HL-60/S4 treated with phorbol 12-myristate 13-acetate at 8.2 ng/mL for 4 days and 3 days (cell line): ENCODE measurements around the gene GALNT15.

Experiments used
- in situ Hi-C: fragments of 300-500 bp; cut with MboI; formaldehyde crosslinking; loops from 2 replicates; pipeline ENCODE4 v1.15.0; 2022; ENCODE audit warnings: low sequenced_read_pairs

Gene GALNT15

GRCh38 chr3:16222547-16222946 lies 48.1 kb downstream of the GALNT15 start:
- in situ Hi-C loops, result no loop called here

DNA sequence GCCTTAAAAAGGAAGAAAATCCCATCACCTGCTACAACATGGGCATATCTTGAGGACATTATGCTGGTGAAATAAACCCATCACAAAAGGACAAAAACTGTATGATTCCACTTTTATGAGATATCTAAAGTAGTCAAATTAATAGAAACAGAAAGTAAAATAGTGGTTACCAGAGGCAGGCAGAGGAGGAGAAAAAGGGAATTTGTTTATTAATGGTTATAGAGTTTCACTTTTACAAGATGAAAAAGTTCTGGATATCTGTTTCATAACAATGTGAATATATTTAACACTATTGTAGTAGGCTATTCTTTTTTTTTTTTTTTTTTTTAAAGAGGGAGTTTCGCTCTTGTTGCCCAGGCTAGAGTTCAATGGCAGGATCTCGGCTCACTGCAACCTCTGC lies 49.8 kb downstream of the GALNT15 start:
- in situ Hi-C loops, result no loop called here

- in situ Hi-C loops, result no loop called here
These were observed 53.1 kb downstream of the GALNT15 start for GRCh38 chr3:16227566-16227965.

DNA sequence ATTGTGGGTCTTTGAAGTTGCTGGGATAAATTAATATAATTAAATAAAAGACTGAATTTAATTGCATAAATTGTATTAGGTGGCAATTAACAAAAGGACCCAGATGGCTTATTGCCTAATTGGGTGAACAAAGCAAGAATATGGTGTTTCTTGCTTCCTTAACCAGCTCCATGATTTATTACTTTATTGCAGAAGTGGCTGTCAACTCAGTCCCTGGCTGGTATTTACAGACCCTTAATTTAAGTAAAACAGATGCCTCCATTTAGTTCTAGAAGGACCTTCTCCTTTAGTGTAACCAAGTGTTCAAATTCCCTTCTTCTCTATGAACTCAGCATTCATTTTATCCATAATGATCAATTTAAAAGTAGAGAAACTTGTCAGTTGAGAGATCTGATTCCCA lies 55.2 kb downstream of the GALNT15 start:
- in situ Hi-C loops, result no loop called here

GRCh38 chr3:16231983-16232382 lies 57.5 kb downstream of the GALNT15 start:
- in situ Hi-C loops, result no loop called here

GRCh38 chr3:16233806-16234205 lies 59.3 kb downstream of the GALNT15 start:
- in situ Hi-C loops, result no loop called here

DNA sequence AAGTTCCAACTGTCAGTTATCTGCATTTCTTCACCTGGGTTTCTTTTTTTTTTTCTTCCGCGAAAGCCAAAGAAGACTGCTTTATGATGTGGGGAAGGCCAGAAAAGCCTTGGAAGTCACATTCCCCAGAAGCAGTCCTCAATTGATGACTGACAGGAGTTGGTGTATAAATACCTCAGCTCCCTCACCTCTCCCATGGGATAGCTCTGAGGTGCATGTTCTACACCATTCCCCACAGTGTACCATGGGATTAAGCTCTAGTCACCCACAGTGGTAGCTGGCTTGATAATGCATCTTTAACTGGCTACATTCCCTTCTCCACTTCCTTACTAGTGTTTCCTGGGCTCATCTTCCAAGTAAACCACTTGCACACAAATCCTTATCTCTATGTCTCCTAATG lies 59.8 kb downstream of the GALNT15 start:
- in situ Hi-C loops, result no loop called here

DNA sequence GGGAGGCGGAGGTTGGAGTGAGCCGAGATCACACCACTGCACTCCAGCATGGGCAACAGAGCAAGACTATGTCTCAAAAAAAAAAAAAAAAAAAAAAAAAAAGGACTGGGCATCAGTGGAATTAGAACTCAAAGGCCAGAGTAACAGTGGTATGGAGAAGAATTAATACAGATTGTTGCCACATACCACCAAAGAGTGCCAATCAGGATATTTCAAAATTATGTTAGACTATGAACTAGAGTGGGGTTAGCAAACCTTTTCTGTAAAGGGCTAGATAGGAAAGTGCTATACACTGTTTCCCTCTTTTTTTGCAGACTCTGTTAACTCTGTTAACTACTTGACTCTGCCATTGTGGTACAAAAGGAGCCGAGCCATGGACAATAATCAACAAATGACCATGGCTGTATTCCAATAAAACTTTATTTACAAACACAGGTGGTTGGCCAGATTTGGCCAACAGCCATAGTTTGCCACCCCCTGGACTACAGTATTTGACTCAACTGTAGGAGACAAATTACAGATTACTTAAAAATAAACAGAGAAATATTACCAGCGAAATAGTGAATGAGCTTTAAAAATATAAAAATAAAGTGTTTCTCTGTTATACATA lies 61.7 kb downstream of the GALNT15 start:
- in situ Hi-C loops, result no loop called here

DNA sequence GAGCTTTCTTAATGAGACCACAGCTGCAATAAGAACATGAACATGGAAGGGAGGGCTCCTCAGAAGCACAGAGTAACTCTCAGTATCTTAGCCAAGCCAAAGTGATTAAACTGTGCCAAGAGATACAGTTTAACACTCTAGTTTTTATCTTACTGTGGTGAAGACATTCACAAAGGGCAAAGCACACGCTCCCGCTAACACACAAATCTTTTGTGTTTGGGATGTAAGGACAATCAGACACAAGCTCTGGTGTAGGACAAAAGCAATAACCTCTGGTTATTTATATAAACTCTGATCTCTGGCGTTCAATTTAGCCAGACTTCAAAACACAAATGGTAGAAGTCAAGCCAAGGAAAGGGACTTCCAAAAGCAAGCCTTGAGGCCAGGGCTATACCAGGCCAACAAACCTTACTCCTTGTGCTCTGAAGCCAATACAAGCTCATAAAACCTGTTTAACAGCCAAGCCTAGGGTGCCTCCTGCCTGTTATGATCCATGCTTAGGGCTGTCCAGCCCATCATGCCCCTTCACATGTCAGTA lies 62.4 kb downstream of the GALNT15 start:
- in situ Hi-C loops, result no loop called here

GRCh38 chr3:16239086-16239770 lies 64.7 kb downstream of the GALNT15 start:
- in situ Hi-C loops, result no loop called here

- in situ Hi-C loops, result no loop called here
These were observed 65.3 kb downstream of the GALNT15 start for GRCh38 chr3:16239780-16240179.

- in situ Hi-C loops, result no loop called here
These were observed 65.9 kb downstream of the GALNT15 start for GRCh38 chr3:16240229-16241023.

DNA sequence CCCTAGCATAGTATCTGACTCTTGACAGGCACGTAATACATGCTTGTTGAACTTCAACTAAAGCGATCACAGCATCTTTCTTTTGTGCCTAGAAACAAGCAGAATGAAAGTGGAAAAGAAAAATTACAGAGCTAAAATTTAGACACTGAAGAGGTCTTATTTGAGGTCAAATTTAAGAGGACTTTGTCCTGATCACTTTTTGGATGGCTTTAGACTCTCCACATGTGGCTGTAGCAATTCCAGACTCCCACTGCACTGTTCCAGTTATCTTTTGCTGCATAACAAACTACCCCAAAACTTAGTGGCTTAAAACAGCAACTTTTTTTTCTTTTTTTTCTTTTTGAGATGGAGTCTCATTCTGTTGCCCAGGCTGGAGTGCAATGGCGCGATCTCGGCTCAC lies 66.7 kb downstream of the GALNT15 start:
- in situ Hi-C loops, result no loop called here

DNA sequence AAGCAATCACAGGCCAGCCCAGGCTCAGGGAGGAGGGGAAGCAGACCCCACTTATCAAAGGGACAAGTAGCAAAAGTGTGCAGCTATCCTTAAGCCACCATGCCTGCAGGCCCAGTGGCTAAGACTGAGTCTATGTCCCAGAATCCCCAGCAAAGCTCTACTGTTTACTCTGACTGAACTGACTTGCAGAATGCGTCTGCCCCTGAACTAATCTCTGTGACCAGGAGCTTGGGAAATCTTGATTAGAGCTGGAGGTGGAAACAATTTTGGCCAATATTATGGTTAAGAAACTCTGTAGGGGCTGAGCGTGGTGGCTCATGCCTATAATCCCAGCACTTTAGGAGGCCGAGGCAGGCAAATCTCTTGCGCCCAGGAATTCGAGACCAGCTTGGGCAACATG lies 67.7 kb downstream of the GALNT15 start:
- in situ Hi-C loops, result no loop called here

- in situ Hi-C loops, result no loop called here
These were observed 69.4 kb downstream of the GALNT15 start for GRCh38 chr3:16243706-16244490.

DNA sequence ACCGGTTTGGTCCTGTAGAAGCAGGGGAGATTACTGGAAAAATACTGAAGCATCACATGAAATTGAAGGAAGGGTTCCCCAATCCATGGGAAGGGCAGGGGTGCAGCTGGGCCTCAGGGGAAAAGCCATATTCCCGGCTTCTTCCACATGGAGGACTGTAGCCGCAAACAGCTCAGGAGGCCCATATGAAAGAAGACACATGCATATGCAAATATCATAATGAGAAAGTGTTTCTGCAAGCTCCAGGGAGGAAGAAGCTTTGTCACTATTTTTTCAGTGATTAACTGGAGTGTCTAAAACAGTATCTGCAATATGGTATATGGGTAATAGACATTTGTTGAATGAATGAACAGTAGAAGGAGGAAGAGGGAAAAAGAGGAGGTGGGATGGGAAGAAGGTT lies 71.1 kb downstream of the GALNT15 start:
- in situ Hi-C loops, result no loop called here

- in situ Hi-C loops, result no loop called here
These were observed 73.0 kb downstream of the GALNT15 start for GRCh38 chr3:16247282-16248061.

GRCh38 chr3:16248556-16248955 lies 74.1 kb downstream of the GALNT15 start:
- in situ Hi-C loops, result no loop called here

DNA sequence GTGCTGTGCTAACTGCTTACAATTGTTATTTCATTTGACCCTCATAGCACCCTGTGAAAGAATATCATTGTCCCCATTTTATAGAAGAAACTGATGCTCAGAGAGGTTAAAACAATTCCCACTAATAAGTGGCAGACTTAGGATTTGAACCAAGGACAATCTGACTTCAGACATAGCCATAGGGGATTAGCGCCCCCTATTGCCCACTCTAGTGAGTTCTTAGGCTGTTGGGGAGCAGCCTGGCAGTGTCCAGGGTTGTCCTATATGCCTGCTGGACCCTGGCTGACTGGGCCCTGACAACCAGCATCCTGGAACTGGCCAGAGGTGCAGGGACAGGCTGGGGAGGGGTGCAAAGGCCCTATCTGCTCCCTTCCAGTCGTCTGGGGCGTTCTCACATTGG lies 74.9 kb downstream of the GALNT15 start:
- in situ Hi-C loops, result no loop called here

DNA sequence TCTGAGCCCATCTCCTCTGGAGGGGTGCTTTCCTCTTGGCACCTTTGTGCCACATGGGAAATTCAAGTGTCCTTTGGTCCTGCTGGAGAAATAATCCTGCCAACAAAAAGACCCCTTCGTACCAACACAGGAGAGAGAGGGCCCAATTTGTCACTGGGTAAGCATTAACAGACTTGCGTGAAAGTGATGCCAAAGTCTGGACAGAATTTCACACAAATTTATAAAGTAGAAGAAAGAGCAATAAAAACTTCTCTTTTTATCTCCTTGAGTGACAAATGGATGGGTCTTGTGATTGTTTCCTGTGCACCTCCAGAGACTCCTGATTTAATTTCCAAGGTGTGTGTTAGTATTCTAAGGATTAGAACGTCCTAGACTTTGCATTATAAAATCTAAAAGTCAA lies 75.4 kb downstream of the GALNT15 start:
- in situ Hi-C loops, result no loop called here
